Measurements from ENCODE around the gene SYNJ2. TPM values are rescaled to one million over a fixed set of nuclear protein-coding genes. Genes with fewer than 3 reads are reported as not detected.

SYNJ2 gene
- total RNA-seq, 2 donors from 2014 or later: 30.6 to 48.5 TPM

DNA sequence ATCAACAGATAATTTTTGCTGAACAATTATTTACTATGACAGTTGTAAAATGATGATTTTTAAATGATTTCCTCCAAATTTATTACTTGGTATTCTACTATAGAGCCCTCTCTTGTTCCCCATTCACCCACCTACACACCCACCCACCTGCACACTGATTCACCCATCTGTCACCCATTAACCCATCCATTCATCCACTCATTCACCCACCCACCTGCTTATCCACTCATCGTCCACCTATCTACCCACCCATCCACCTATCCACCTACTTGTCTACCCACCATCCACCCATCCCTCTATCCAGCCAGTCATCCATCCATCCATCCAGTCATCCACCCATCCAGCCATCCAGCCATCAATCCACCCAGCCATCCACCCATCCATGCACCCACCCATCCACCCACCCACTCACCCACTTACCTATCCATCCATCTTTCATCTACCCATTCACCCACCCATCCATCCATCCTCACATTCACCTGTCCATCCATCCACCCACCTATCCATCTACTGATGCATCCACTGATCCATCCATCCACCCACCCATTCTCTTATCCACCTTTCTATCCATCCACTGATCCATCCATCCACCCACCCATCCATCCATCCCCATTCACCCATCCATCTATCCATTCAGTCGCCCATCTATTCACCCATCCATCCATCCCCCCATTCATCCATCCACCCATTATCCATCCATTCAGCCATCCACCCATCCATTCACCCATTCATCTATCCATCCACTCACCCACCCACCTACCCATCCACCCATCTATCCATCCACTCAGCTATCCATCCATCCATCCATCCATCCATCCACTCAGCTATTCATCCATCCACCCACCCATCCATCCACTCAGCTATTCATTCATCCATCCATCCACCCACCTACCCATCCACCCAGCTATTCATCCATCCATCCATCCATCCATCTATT, 72.0 kb downstream of the SYNJ2 start:
- H3K4me1 ChIP-seq (ENCODE audit: control insufficient read depth in 1 of 2, low read depth in 2 of 2): peaks cover 3 to 17% of the 10 kb centered on the region in 2 donors
- TF ChIP-seq, protein P1, sequence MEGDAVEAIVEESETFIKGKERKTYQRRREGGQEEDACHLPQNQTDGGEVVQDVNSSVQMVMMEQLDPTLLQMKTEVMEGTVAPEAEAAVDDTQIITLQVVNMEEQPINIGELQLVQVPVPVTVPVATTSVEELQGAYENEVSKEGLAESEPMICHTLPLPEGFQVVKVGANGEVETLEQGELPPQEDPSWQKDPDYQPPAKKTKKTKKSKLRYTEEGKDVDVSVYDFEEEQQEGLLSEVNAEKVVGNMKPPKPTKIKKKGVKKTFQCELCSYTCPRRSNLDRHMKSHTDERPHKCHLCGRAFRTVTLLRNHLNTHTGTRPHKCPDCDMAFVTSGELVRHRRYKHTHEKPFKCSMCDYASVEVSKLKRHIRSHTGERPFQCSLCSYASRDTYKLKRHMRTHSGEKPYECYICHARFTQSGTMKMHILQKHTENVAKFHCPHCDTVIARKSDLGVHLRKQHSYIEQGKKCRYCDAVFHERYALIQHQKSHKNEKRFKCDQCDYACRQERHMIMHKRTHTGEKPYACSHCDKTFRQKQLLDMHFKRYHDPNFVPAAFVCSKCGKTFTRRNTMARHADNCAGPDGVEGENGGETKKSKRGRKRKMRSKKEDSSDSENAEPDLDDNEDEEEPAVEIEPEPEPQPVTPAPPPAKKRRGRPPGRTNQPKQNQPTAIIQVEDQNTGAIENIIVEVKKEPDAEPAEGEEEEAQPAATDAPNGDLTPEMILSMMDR (IDR thresholded peaks at IDR 0.05): no peak
- DNase-seq (ENCODE audit: low spot score) (no peak), ATAC-seq (ENCODE audit: insufficient number of reproducible peaks, low FRiP score, low read depth) (no peak)
- no peaks in the 10 kb centered on the region for H3K27me3 ChIP-seq (replicated peaks; ENCODE audit: insufficient read depth)
- H3K36me3 ChIP-seq: no peaks in the 10 kb centered on the region
- H3K27ac ChIP-seq: no peak overlapping the region
- no peak overlapping the region for H3K4me3 ChIP-seq
- no peaks in the 10 kb centered on the region for H3K9me3 ChIP-seq

GRCh38 chr6:158056355-158056754, 74.7 kb downstream of the SYNJ2 start:
- TF ChIP-seq, protein P1 (IDR thresholded peaks at IDR 0.05): no peak
- no peaks in the 10 kb centered on the region for H3K9me3 ChIP-seq
- no peaks in the 10 kb centered on the region for H3K36me3 ChIP-seq
- H3K27ac ChIP-seq: no peak overlapping the region
- peaks cover 11 to 44% of the 10 kb centered on the region in 2 donors for H3K4me1 ChIP-seq (ENCODE audit: control insufficient read depth in 1 of 2, low read depth in 2 of 2)
- no peaks in the 10 kb centered on the region for H3K27me3 ChIP-seq (replicated peaks; ENCODE audit: insufficient read depth)
- DNase-seq (ENCODE audit: low spot score): no peak
- no peak for ATAC-seq (ENCODE audit: insufficient number of reproducible peaks, low FRiP score, low read depth)
- no peak overlapping the region for H3K4me3 ChIP-seq

DNA sequence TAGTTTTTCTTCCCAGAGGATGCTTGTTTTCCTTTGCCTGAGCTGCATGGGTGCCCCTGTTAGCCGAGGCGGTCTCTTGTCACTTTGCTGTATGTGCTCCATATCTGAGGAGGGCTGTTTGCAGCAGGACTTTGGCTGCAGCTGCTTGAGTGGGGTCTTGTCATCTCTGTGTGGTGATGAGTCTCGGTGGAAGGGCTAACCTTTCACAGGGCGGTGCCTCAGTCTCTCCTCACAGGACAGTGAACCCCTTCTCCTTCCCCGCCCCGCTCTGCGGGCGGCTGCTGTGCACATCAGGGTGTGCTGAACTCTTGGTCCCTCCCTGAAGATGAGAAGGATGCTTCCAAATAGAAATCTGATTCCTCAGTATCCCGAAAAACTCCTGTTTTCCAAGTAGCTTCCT, 75.1 kb downstream of the SYNJ2 start:
- H3K4me1 ChIP-seq (ENCODE audit: control insufficient read depth in 1 of 2, low read depth in 2 of 2): peaks cover 11 to 46% of the 10 kb centered on the region in 2 donors
- no peak overlapping the region for H3K4me3 ChIP-seq
- DNase-seq (ENCODE audit: low spot score) (no peak), ATAC-seq (ENCODE audit: insufficient number of reproducible peaks, low FRiP score, low read depth) (no peak)
- TF ChIP-seq, protein P1 (IDR thresholded peaks at IDR 0.05): no peak
- H3K36me3 ChIP-seq: no peaks in the 10 kb centered on the region
- no peaks in the 10 kb centered on the region for H3K9me3 ChIP-seq
- H3K27ac ChIP-seq: peak overlapping the region; percentile 57 to 96
- no peaks in the 10 kb centered on the region for H3K27me3 ChIP-seq (replicated peaks; ENCODE audit: insufficient read depth)

- Histone ChIP-seq H3K4me3 (no peak overlapping the region), H3K4me1 (ENCODE audit: control insufficient read depth in 1 of 2, low read depth in 2 of 2) (peaks cover 11 to 46% of the 10 kb centered on the region in 2 donors), H3K27ac (peak overlapping the region; percentile 57 to 96), H3K36me3 (no peaks in the 10 kb centered on the region), H3K9me3 (no peaks in the 10 kb centered on the region), H3K27me3 (replicated peaks; ENCODE audit: insufficient read depth) (no peaks in the 10 kb centered on the region)
- TF ChIP-seq, protein P1 (IDR thresholded peaks at IDR 0.05): no peak
- ATAC-seq (ENCODE audit: insufficient number of reproducible peaks, low FRiP score, low read depth) (no peak), DNase-seq (ENCODE audit: low spot score) (no peak)
These were observed 75.7 kb downstream of the SYNJ2 start for GRCh38 chr6:158057213-158057987.

DNA sequence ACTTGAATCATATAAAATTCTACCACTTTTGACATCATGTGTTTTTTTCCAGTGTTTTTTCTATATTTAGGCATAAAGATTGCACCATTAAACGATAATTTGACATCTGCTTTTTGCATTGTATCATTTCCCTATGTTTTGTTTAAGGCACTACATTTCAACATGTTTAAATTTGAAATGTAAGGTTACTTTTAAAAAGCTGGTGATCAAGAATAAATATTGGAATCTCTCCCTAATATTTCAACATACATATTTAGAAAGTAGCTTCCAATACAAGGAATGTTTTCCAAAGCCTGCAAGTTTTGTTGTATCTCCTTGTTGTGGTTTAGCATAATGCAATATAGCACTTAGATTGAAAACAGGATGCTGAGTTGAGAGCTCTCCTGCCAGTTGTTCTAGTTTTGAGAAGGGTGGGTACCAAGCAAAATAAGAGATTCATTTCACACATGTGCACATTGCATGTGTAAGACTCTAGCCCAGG, 76.5 kb downstream of the SYNJ2 start:
- no peak for DNase-seq (ENCODE audit: low spot score)
- peak overlapping the region; percentile 39 to 96 for H3K27ac ChIP-seq
- H3K4me1 ChIP-seq (ENCODE audit: control insufficient read depth in 1 of 2, low read depth in 2 of 2): peaks cover 11 to 46% of the 10 kb centered on the region in 2 donors
- no peaks in the 10 kb centered on the region for H3K27me3 ChIP-seq (replicated peaks; ENCODE audit: insufficient read depth)
- H3K9me3 ChIP-seq: no peaks in the 10 kb centered on the region
- ATAC-seq (ENCODE audit: insufficient number of reproducible peaks, low FRiP score, low read depth): no peak
- no peak overlapping the region for H3K4me3 ChIP-seq
- no peaks in the 10 kb centered on the region for H3K36me3 ChIP-seq
- TF ChIP-seq, protein P1 (IDR thresholded peaks at IDR 0.05): no peak
